IPS-20b (cell line): ENCODE data around the gene ZNRD2.

Experiments used
- H3K27ac ChIP-seq: one replicate; pipeline ENCODE4 v1.5.1; 2013; ENCODE audit warnings: low read length
- H3K27me3 ChIP-seq: 2 replicates; pipeline ENCODE4 v1.6.1; 2013; ENCODE audit warnings: mild to moderate bottlenecking, low read length, inconsistent platforms; ENCODE audit not compliant: insufficient read depth
- H3K36me3 ChIP-seq: 2 replicates; pipeline ENCODE4 v1.6.1; 2013; ENCODE audit warnings: low read depth, mild to moderate bottlenecking, inconsistent platforms, low read length, moderate library complexity; ENCODE audit not compliant: insufficient read depth
- H3K4me1 ChIP-seq: 2 replicates; pipeline ENCODE4 v1.6.1; 2013; ENCODE audit warnings: mild to moderate bottlenecking, control low read depth, inconsistent platforms, low read length, moderate library complexity; ENCODE audit not compliant: insufficient read depth
- H3K4me3 ChIP-seq: 2 replicates; pipeline ENCODE4 v1.5.1; 2013; ENCODE audit warnings: mild to moderate bottlenecking, low read length, inconsistent platforms
- H3K9ac ChIP-seq: 2 replicates; pipeline ENCODE4 v1.6.1; 2013; ENCODE audit warnings: low read depth, mild to moderate bottlenecking, inconsistent platforms, low read length, moderate library complexity
- H3K9me3 ChIP-seq: 2 replicates; pipeline ENCODE4 v1.6.1; 2013; ENCODE audit warnings: mild to moderate bottlenecking, low read depth, low read length, inconsistent platforms; ENCODE audit not compliant: insufficient read depth

Gene ZNRD2

GRCh38 chr11:65612691-65613090 is 42.4 kb downstream of the ZNRD2 start:
- H3K4me3 ChIP-seq = peak overlapping the region; percentile 86; the same call in 1 of the 2 replicates
- no peak overlapping the region for H3K27ac ChIP-seq
- H3K4me1 ChIP-seq = peaks cover 5% of the 10 kb centered on the region; the same call in 1 of the 2 replicates
- H3K36me3 ChIP-seq = peaks cover 22% of the 10 kb centered on the region
- H3K9me3 ChIP-seq = no peaks in the 10 kb centered on the region
- 0 out of 2 replicates have a peak, but pooled peaks cover 6% of the 10 kb centered on the region for H3K27me3 ChIP-seq
- no peak overlapping the region for H3K9ac ChIP-seq

GRCh38 chr11:65613091-65613928 is 43.0 kb downstream of the ZNRD2 start:
- Histone ChIP-seq H3K4me3 (peak overlapping the region; percentile 86; the same call in 1 of the 2 replicates), H3K9ac (peak overlapping the region; percentile 85), H3K27me3 (no peaks in the 10 kb centered on the region), H3K9me3 (no peaks in the 10 kb centered on the region), H3K36me3 (peaks cover 28% of the 10 kb centered on the region), H3K4me1 (peaks cover 5% of the 10 kb centered on the region; the same call in 1 of the 2 replicates), H3K27ac (no peak overlapping the region)

- H3K27me3 ChIP-seq = no peaks in the 10 kb centered on the region
- peaks cover 40% of the 10 kb centered on the region for H3K36me3 ChIP-seq
- peak within 1 kb of the TSS; percentile 85 for H3K9ac ChIP-seq
- peak within 1 kb of the TSS; percentile 60 for H3K27ac ChIP-seq
- H3K4me3 ChIP-seq = peak within 1 kb of the TSS; percentile 86
- no peaks in the 10 kb centered on the region for H3K9me3 ChIP-seq
- peaks cover 5% of the 10 kb centered on the region; the same call in 1 of the 2 replicates for H3K4me1 ChIP-seq
Observed at GRCh38 chr11:65615229-65615949, 45.1 kb downstream of the ZNRD2 start, which contains the start of gene PCNX3. Gene PCNX3 (plus strand): TSS chr11:65615776. CDS start chr11:65616312, 536 bp downstream.

- Histone ChIP-seq H3K27me3 (no peaks in the 10 kb centered on the region), H3K27ac (no peak overlapping the region), H3K4me3 (peak overlapping the region; percentile 86), H3K9me3 (no peaks in the 10 kb centered on the region), H3K4me1 (peaks cover 5% of the 10 kb centered on the region; the same call in 1 of the 2 replicates), H3K36me3 (peaks cover 46% of the 10 kb centered on the region), H3K9ac (peak overlapping the region; percentile 77; the same call in 1 of the 2 replicates)
Observed at GRCh38 chr11:65615950-65616574, 45.8 kb downstream of the ZNRD2 start.

- peak overlapping the region; percentile 86 for H3K4me3 ChIP-seq
- H3K27ac ChIP-seq = no peak overlapping the region
- H3K9me3 ChIP-seq = no peaks in the 10 kb centered on the region
- H3K4me1 ChIP-seq = peaks cover 5% of the 10 kb centered on the region; the same call in 1 of the 2 replicates
- no peaks in the 10 kb centered on the region for H3K27me3 ChIP-seq
- H3K36me3 ChIP-seq = peaks cover 50% of the 10 kb centered on the region
- H3K9ac ChIP-seq = peak overlapping the region; percentile 77
Observed at GRCh38 chr11:65616575-65617001, 46.3 kb downstream of the ZNRD2 start.

GRCh38 chr11:65617136-65617850 is 47.0 kb downstream of the ZNRD2 start:
- peak overlapping the region; percentile 86; the same call in 1 of the 2 replicates for H3K4me3 ChIP-seq
- H3K9me3 ChIP-seq = no peaks in the 10 kb centered on the region
- peaks cover 5% of the 10 kb centered on the region; the same call in 1 of the 2 replicates for H3K4me1 ChIP-seq
- peaks cover 48% of the 10 kb centered on the region for H3K36me3 ChIP-seq
- H3K27ac ChIP-seq = no peak overlapping the region
- H3K9ac ChIP-seq = peak overlapping the region; percentile 77; the same call in 1 of the 2 replicates
- H3K27me3 ChIP-seq = no peaks in the 10 kb centered on the region

GRCh38 chr11:65617990-65618751 is 47.9 kb downstream of the ZNRD2 start:
- no peak overlapping the region for H3K27ac ChIP-seq
- H3K36me3 ChIP-seq = peaks cover 43% of the 10 kb centered on the region
- H3K4me3 ChIP-seq = no peak overlapping the region
- H3K27me3 ChIP-seq = no peaks in the 10 kb centered on the region
- H3K9me3 ChIP-seq = no peaks in the 10 kb centered on the region
- H3K9ac ChIP-seq = no peak overlapping the region
- H3K4me1 ChIP-seq = peaks cover 5% of the 10 kb centered on the region; the same call in 1 of the 2 replicates

GRCh38 chr11:65618763-65619162 is 48.5 kb downstream of the ZNRD2 start:
- no peak overlapping the region for H3K4me3 ChIP-seq
- peaks cover 5% of the 10 kb centered on the region; the same call in 1 of the 2 replicates for H3K4me1 ChIP-seq
- H3K27me3 ChIP-seq = no peaks in the 10 kb centered on the region
- no peak overlapping the region for H3K27ac ChIP-seq
- H3K9ac ChIP-seq = no peak overlapping the region
- H3K9me3 ChIP-seq = no peaks in the 10 kb centered on the region
- H3K36me3 ChIP-seq = peaks cover 48% of the 10 kb centered on the region

GRCh38 chr11:65619281-65619928 is 49.1 kb downstream of the ZNRD2 start:
- H3K9ac ChIP-seq = no peak overlapping the region
- H3K27me3 ChIP-seq = no peaks in the 10 kb centered on the region
- H3K27ac ChIP-seq = no peak overlapping the region
- H3K4me1 ChIP-seq = peaks cover 5% of the 10 kb centered on the region; the same call in 1 of the 2 replicates
- no peak overlapping the region for H3K4me3 ChIP-seq
- H3K36me3 ChIP-seq = peaks cover 54% of the 10 kb centered on the region
- no peaks in the 10 kb centered on the region for H3K9me3 ChIP-seq

GRCh38 chr11:65620666-65621065 is 50.4 kb downstream of the ZNRD2 start:
- Histone ChIP-seq H3K27ac (no peak overlapping the region), H3K4me1 (peaks cover 5% of the 10 kb centered on the region; the same call in 1 of the 2 replicates), H3K27me3 (no peaks in the 10 kb centered on the region), H3K4me3 (no peak overlapping the region), H3K9ac (no peak overlapping the region), H3K36me3 (peaks cover 63% of the 10 kb centered on the region), H3K9me3 (no peaks in the 10 kb centered on the region)
